GM23248 (cell line): ENCODE measurements around the gene PRR33. TPM values are rescaled to one million over a fixed set of nuclear protein-coding genes. Genes with fewer than 3 reads are reported as not detected.

Source experiments
- DNase-seq: peaks from one replicate; pipeline ENCODE4 v3.0.0-alpha.2; 2015
- H2AFZ ChIP-seq: fragments of 200-600 bp; sonication (generic); 2 replicates; pipeline ENCODE4 v1.6.1; 2016; ENCODE audit warnings: antibody characterized with exemption
- H3F3A ChIP-seq: fragments of 200-600 bp; sonication (generic); 2 replicates; pipeline ENCODE4 v1.6.1; 2016; ENCODE audit warnings: mild to moderate bottlenecking, antibody characterized with exemption, mixed run types; ENCODE audit not compliant: insufficient read depth
- H3K27ac ChIP-seq: fragments of 200-600 bp; sonication (generic); 2 replicates; pipeline ENCODE4 v1.5.1; 2016; ENCODE audit warnings: mild to moderate bottlenecking
- H3K27me3 ChIP-seq: fragments of 200-600 bp; sonication (generic); replicated peaks from 2 replicates; pipeline ENCODE4 v1.6.1; 2016; ENCODE audit warnings: mild to moderate bottlenecking; ENCODE audit not compliant: insufficient read depth
- H3K36me3 ChIP-seq: fragments of 200-600 bp; sonication (generic); 2 replicates; pipeline ENCODE4 v1.6.1; 2016; ENCODE audit warnings: low read depth, mild to moderate bottlenecking
- H3K4me1 ChIP-seq: fragments of 200-600 bp; sonication (generic); 2 replicates; pipeline ENCODE4 v1.6.1; 2016; ENCODE audit warnings: mild to moderate bottlenecking; ENCODE audit not compliant: insufficient read depth
- H3K4me2 ChIP-seq: fragments of 200-600 bp; sonication (generic); one replicate; pipeline ENCODE4 v1.6.1; 2016; ENCODE audit warnings: mild to moderate bottlenecking; ENCODE audit not compliant: unreplicated experiment
- H3K4me3 ChIP-seq: fragments of 200-600 bp; sonication (generic); 2 replicates; pipeline ENCODE4 v1.5.1; 2016; ENCODE audit warnings: mild to moderate bottlenecking
- H3K79me2 ChIP-seq: fragments of 200-600 bp; sonication (generic); 2 replicates; pipeline ENCODE4 v1.6.1; 2016; ENCODE audit warnings: mild to moderate bottlenecking; ENCODE audit not compliant: insufficient read depth
- H3K9ac ChIP-seq: fragments of 200-600 bp; sonication (generic); 2 replicates; pipeline ENCODE4 v1.6.1; 2016; ENCODE audit warnings: mild to moderate bottlenecking
- H3K9me2 ChIP-seq: fragments of 200-600 bp; sonication (generic); 2 replicates; pipeline ENCODE4 v1.6.1; 2016; ENCODE audit warnings: mixed run types, mild to moderate bottlenecking, moderate library complexity; ENCODE audit not compliant: insufficient read depth
- H3K9me3 ChIP-seq: fragments of 200-600 bp; sonication (generic); one replicate; pipeline ENCODE4 v1.6.1; 2017; ENCODE audit warnings: low read depth
- H4K20me1 ChIP-seq: fragments of 200-600 bp; sonication (generic); 2 replicates; pipeline ENCODE4 v1.6.0; 2016; ENCODE audit not compliant: insufficient read depth
- EZH2 ChIP-seq: fragments of 200-600 bp; sonication (generic); IDR thresholded peaks from 2 replicates; pipeline ENCODE4 v1.6.1; 2018; ENCODE audit warnings: antibody characterized with exemption, mild to moderate bottlenecking; ENCODE audit not compliant: insufficient read depth, poor library complexity, severe bottlenecking
- EZH2phosphoT487 ChIP-seq: fragments of 200-600 bp; sonication (generic); IDR thresholded peaks from 2 replicates; pipeline ENCODE4 v1.6.1; 2018; ENCODE audit warnings: antibody characterized with exemption, moderate library complexity, mild to moderate bottlenecking, low read depth; ENCODE audit not compliant: insufficient read depth
- WGBS, 2 experiments: methylation state at CpG; one replicate each; pipeline ENCODE4 v1.1.6; 2015 to 2017; ENCODE audit warnings: low lambda C conversion rate in 2 of 2, low coverage in 1 of 2; ENCODE audit errors: missing lambda C conversion rate in 2 of 2; 5-methylcytosine and 5-hydroxymethylcytosine counted together
- in situ Hi-C: fragments of 300-500 bp; cut with MboI; formaldehyde crosslinking; loops from 2 replicates; pipeline ENCODE4 v1.15.0; 2020
- polyA plus RNA-seq: library from polyadenylated mRNA; unstranded; fragments of >200 nt; fragmentation: Nextera tagmentation; extraction: Ambion mirVana; gene quantifications from 2 replicates; pipeline ENCODE4 v1.2.1, GENCODE V29; 2016
- total RNA-seq: library from RNA; depleted of rRNA; stranded (reverse); fragments of >200 nt; shearing (Covaris generic); gene quantifications from 2 replicates; pipeline ENCODE4 v1.2.3, GENCODE V29; 2014

The PRR33 gene
- total and polyA plus RNA-seq, 2 experiments from 2014 or later: not detected

- WGBS, 2 experiments: 74 to 78% methylated on average over 35 of the region's 35 CpGs
- Histone ChIP-seq H3K27me3 (0 out of 2 replicates have a peak, but pooled peaks cover 4% of the 10 kb centered on the region), H3K4me3 (no peak overlapping the region), H3K9me3 (no peaks in the 10 kb centered on the region), H3K36me3 (no peaks in the 10 kb centered on the region), H3F3A (no peaks in the 10 kb centered on the region), H3K9me2 (no peaks in the 10 kb centered on the region), H3K27ac (no peak overlapping the region), H3K4me2 (no peak overlapping the region), H4K20me1 (no peaks in the 10 kb centered on the region), H3K4me1 (no peaks in the 10 kb centered on the region), H3K79me2 (no peaks in the 10 kb centered on the region), H3K9ac (no peak overlapping the region), H2AFZ (no peak overlapping the region)
- no peak for DNase-seq
- in situ Hi-C loops: no loop called here
- TF ChIP-seq EZH2 (no peak), EZH2phosphoT487 (no peak)
These were observed 46.1 kb upstream of the PRR33 start for GRCh38 chr11:1937616-1938342.

- in situ Hi-C loops: no loop called here
- no peak overlapping the region for H3K27ac ChIP-seq
- no peak overlapping the region for H3K4me3 ChIP-seq
- no peaks in the 10 kb centered on the region for H3K4me1 ChIP-seq
- WGBS, 2 experiments: 71 to 72% methylated on average over 19 to 33 of the region's 34 CpGs
- no peaks in the 10 kb centered on the region for H3K9me3 ChIP-seq
- H3K9me2 ChIP-seq: no peaks in the 10 kb centered on the region
- no peaks in the 10 kb centered on the region for H3K36me3 ChIP-seq
- no peak for TF ChIP-seq EZH2
- TF ChIP-seq EZH2phosphoT487: no peak
- H3K79me2 ChIP-seq: no peaks in the 10 kb centered on the region
- H3K27me3 ChIP-seq: 0 out of 2 replicates have a peak, but pooled peaks cover 4% of the 10 kb centered on the region
- no peak overlapping the region for H2AFZ ChIP-seq
- no peak overlapping the region for H3K4me2 ChIP-seq
- no peak overlapping the region for H3K9ac ChIP-seq
- H4K20me1 ChIP-seq: no peaks in the 10 kb centered on the region
- H3F3A ChIP-seq: no peaks in the 10 kb centered on the region
- DNase-seq: no peak
These were observed 45.3 kb upstream of the PRR33 start for GRCh38 chr11:1936781-1937615.

- no peaks in the 10 kb centered on the region for H3K9me2 ChIP-seq
- no peaks in the 10 kb centered on the region for H4K20me1 ChIP-seq
- H3K36me3 ChIP-seq: no peaks in the 10 kb centered on the region
- H3K4me1 ChIP-seq: no peaks in the 10 kb centered on the region
- no peak overlapping the region for H3K9ac ChIP-seq
- no peaks in the 10 kb centered on the region for H3K9me3 ChIP-seq
- H2AFZ ChIP-seq: no peak overlapping the region
- TF ChIP-seq EZH2phosphoT487: no peak
- no peak for TF ChIP-seq EZH2
- H3F3A ChIP-seq: no peaks in the 10 kb centered on the region
- H3K79me2 ChIP-seq: no peaks in the 10 kb centered on the region
- no peak overlapping the region for H3K4me2 ChIP-seq
- no peak overlapping the region for H3K4me3 ChIP-seq
- no peak for DNase-seq
- H3K27me3 ChIP-seq: 0 out of 2 replicates have a peak, but pooled peaks cover 6% of the 10 kb centered on the region
- in situ Hi-C loops: no loop called here
- H3K27ac ChIP-seq: no peak overlapping the region
- 65 to 75% methylated on average over 30 to 31 of the region's 34 CpGs for WGBS, 2 experiments
These were observed 44.5 kb upstream of the PRR33 start for GRCh38 chr11:1936072-1936780.
